ENCODE measurements around the gene CHKB. TPM values are rescaled to one million over a fixed set of nuclear protein-coding genes. Genes with fewer than 3 reads are reported as not detected.

The CHKB gene
- polyA plus RNA-seq, 1 donor (not counting 4 experiments of a cell fraction or from before 2014, with no cell fraction given) = 49.0 TPM

- Histone ChIP-seq H3K79me2 (ENCODE audit: control insufficient read depth, insufficient read depth, low read length) (peaks cover 15% of the 10 kb centered on the region), H3K9me1 (ENCODE audit: control insufficient read depth, extremely low read depth, insufficient read depth, low read length) (no peaks in the 10 kb centered on the region), H3K4me1 (ENCODE audit: control insufficient read depth, extremely low read depth, insufficient read depth, low read length) (peaks cover 11% of the 10 kb centered on the region), H3K27ac (ENCODE audit: control insufficient read depth, insufficient read depth, low read length) (no peak overlapping the region), H3K36me3 (ENCODE audit: control insufficient read depth in 2 of 2, extremely low read depth in 1 of 2, insufficient read depth in 2 of 2, low read length in 2 of 2) (peaks cover 8 to 11% of the 10 kb centered on the region in 2 experiments), H3K4me2 (ENCODE audit: control insufficient read depth, extremely low read depth, insufficient read depth, low read depth, low read length) (no peak overlapping the region), H3K9ac (ENCODE audit: control insufficient read depth, extremely low read depth, insufficient read depth, low read length) (no peak overlapping the region), H3K9me3 (ENCODE audit: control insufficient read depth, low read depth, low read length) (no peaks in the 10 kb centered on the region), H2AFZ (ENCODE audit: control insufficient read depth, low read length) (no peak overlapping the region), H3K4me3 (ENCODE audit: control insufficient read depth in 2 of 3, extremely low read depth in 1 of 3, insufficient read depth in 2 of 3, low read depth in 1 of 3, low read length in 3 of 3) (no peak overlapping the region), H3K27me3 (ENCODE audit: control insufficient read depth, extremely low read depth, insufficient read depth, low read length) (no peaks in the 10 kb centered on the region), H4K20me1 (ENCODE audit: control insufficient read depth, extremely low read depth, insufficient read depth, low read length) (no peaks in the 10 kb centered on the region)
- FAIRE-seq (no peak), DNase-seq (ENCODE audit: low read depth, low spot score) (no peak)
- dilution Hi-C loops (cut with MboI; ENCODE audit: extremely low pct_ligation_motif_present, low sequenced_read_pairs) = no loop called here
- TF ChIP-seq, protein P1, sequence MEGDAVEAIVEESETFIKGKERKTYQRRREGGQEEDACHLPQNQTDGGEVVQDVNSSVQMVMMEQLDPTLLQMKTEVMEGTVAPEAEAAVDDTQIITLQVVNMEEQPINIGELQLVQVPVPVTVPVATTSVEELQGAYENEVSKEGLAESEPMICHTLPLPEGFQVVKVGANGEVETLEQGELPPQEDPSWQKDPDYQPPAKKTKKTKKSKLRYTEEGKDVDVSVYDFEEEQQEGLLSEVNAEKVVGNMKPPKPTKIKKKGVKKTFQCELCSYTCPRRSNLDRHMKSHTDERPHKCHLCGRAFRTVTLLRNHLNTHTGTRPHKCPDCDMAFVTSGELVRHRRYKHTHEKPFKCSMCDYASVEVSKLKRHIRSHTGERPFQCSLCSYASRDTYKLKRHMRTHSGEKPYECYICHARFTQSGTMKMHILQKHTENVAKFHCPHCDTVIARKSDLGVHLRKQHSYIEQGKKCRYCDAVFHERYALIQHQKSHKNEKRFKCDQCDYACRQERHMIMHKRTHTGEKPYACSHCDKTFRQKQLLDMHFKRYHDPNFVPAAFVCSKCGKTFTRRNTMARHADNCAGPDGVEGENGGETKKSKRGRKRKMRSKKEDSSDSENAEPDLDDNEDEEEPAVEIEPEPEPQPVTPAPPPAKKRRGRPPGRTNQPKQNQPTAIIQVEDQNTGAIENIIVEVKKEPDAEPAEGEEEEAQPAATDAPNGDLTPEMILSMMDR (optimal IDR thresholded peaks at IDR 0.05 in 1 of 3, IDR thresholded peaks at IDR 0.05 in 1 of 3, conservative IDR thresholded peaks at IDR 0.05 in 1 of 3; ENCODE audit: extremely low read depth in 1 of 3, insufficient read depth in 2 of 3, low read length in 3 of 3) = no peak
- TF ChIP-seq EZH2 (IDR thresholded peaks at IDR 0.05; ENCODE audit: low read length) = no peak
Observed at GRCh38 chr22:50578776-50579310, 3.8 kb downstream of the CHKB start.

DNA sequence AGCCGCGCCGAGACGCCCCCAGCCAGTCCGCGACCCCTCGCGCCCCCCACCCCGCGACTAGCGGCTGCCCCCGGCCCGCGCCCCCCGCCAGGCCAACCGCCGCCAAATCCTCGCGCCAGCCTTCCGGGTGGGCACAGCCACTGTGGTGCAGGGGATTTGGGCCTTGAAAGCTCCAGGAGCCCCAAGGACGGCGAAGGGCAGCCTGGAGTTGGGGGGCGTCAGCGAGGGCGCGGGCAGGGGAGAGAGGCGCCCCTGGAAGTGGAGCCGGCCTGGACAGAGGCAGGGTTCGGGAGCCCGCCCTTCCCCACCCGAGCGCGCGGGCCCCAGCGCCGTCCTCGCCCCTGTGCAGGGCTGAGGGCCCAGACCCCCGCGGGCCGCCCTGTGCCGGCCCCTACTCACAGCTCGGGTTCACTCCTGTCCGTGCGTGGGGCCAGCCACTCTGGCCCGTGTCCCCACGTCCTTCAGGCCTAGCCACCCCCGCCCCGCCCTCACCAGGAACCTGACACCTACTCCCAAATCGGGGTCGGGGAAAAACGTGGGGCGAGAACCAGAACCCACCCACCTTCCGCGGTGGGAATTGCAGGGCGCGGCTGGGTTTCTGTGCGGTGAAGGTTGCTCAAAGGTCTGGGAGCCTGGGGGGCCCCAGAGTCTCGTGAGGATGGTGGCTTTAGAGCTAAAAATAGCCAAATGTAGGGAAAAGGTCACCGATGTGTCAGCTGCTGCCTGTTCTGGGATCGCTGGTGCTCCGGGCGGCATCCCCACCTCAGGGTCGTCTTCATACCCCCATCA lies 4.5 kb downstream of the CHKB start, which contains the start of gene CPT1B:
Gene CPT1B, minus strand, starts transcription at position 441 of the 789 bp plus-strand sequence. CDS start 512 bp downstream, outside the sequence.
- FAIRE-seq (no peak), DNase-seq (ENCODE audit: low read depth, low spot score) (no peak)
- H3K4me1 ChIP-seq (ENCODE audit: control insufficient read depth, extremely low read depth, insufficient read depth, low read length) = peaks cover 7% of the 10 kb centered on the region
- dilution Hi-C loops (cut with MboI; ENCODE audit: extremely low pct_ligation_motif_present, low sequenced_read_pairs) = no loop called here
- H3K9me3 ChIP-seq (ENCODE audit: control insufficient read depth, low read depth, low read length) = no peaks in the 10 kb centered on the region
- peaks cover 11% of the 10 kb centered on the region for H3K79me2 ChIP-seq (ENCODE audit: control insufficient read depth, insufficient read depth, low read length)
- H3K9ac ChIP-seq (ENCODE audit: control insufficient read depth, extremely low read depth, insufficient read depth, low read length) = no peak within 1 kb of the TSS
- peaks cover 10 to 11% of the 10 kb centered on the region in 2 experiments for H3K36me3 ChIP-seq (ENCODE audit: control insufficient read depth in 2 of 2, extremely low read depth in 1 of 2, insufficient read depth in 2 of 2, low read length in 2 of 2)
- no peaks in the 10 kb centered on the region for H3K9me1 ChIP-seq (ENCODE audit: control insufficient read depth, extremely low read depth, insufficient read depth, low read length)
- H4K20me1 ChIP-seq (ENCODE audit: control insufficient read depth, extremely low read depth, insufficient read depth, low read length) = no peaks in the 10 kb centered on the region
- H2AFZ ChIP-seq (ENCODE audit: control insufficient read depth, low read length) = no peak within 1 kb of the TSS
- H3K27me3 ChIP-seq (ENCODE audit: control insufficient read depth, extremely low read depth, insufficient read depth, low read length) = no peaks in the 10 kb centered on the region
- H3K4me2 ChIP-seq (ENCODE audit: control insufficient read depth, extremely low read depth, insufficient read depth, low read depth, low read length) = no peak within 1 kb of the TSS
- H3K4me3 ChIP-seq (ENCODE audit: control insufficient read depth in 2 of 3, extremely low read depth in 1 of 3, insufficient read depth in 2 of 3, low read depth in 1 of 3, low read length in 3 of 3) = no peak within 1 kb of the TSS
- TF ChIP-seq EZH2 (IDR thresholded peaks at IDR 0.05; ENCODE audit: low read length) = no peak
- TF ChIP-seq, protein P1 (optimal IDR thresholded peaks at IDR 0.05 in 1 of 3, IDR thresholded peaks at IDR 0.05 in 1 of 3, conservative IDR thresholded peaks at IDR 0.05 in 1 of 3; ENCODE audit: extremely low read depth in 1 of 3, insufficient read depth in 2 of 3, low read length in 3 of 3) = no peak
- no peak within 1 kb of the TSS for H3K27ac ChIP-seq (ENCODE audit: control insufficient read depth, insufficient read depth, low read length)
